HepG2 (cell line): ENCODE results near the gene MXI1. TPM values are rescaled to one million over a fixed set of nuclear protein-coding genes. Genes with fewer than 3 reads are reported as not detected.
A peak's percentile ranks its signal among the peaks of the same experiment; 100 is the strongest.

Source experiments
- GABPB1 ChIP-seq: IDR thresholded peaks from 2 replicates; pipeline ENCODE4 v1.6.1; 2016; ENCODE audit warnings: mild to moderate bottlenecking, missing genetic modification reagents, moderate library complexity, missing compliant biosample characterization
- POLR2A ChIP-seq, 2 experiments: IDR thresholded peaks; 2 replicates each; pipeline ENCODE4 v1.6.1; 2011; ENCODE audit warnings: low read depth in 2 of 2, low read length in 2 of 2, mild to moderate bottlenecking in 1 of 2, moderate library complexity in 1 of 2; ENCODE audit not compliant: insufficient read depth in 1 of 2
- POLR2G ChIP-seq: fragments of 200-400 bp; formaldehyde crosslinking; IDR thresholded peaks from 2 replicates; pipeline ENCODE4 v1.6.1; 2018; ENCODE audit warnings: mild to moderate bottlenecking, low read depth, low read length, moderate library complexity
- SIN3A ChIP-seq: IDR thresholded peaks from 2 replicates; pipeline ENCODE4 v1.6.1; 2011; ENCODE audit warnings: low read depth, mild to moderate bottlenecking, control low read depth, low read length, borderline replicate concordance
- YY1 ChIP-seq: IDR thresholded peaks from 2 replicates; pipeline ENCODE4 v1.6.1; 2011; ENCODE audit warnings: low read length, low read depth, moderate library complexity, mild to moderate bottlenecking; ENCODE audit not compliant: insufficient read depth, insufficient replicate concordance
- ZNF224 ChIP-seq: sonication (generic); formaldehyde crosslinking; IDR thresholded peaks from 2 replicates; pipeline ENCODE4 v1.5.0; 2020; ENCODE audit warnings: mild to moderate bottlenecking, missing genetic modification reagents
- ZNF430 ChIP-seq: sonication (generic); formaldehyde crosslinking; IDR thresholded peaks from 2 replicates; pipeline ENCODE4 v1.9.0; 2021; ENCODE audit warnings: mild to moderate bottlenecking, missing genetic modification reagents
- ZNF484 ChIP-seq: sonication (generic); formaldehyde crosslinking; IDR thresholded peaks from 2 replicates; pipeline ENCODE4 v1.5.1; 2020; ENCODE audit warnings: mild to moderate bottlenecking, low read depth, missing genetic modification reagents, borderline replicate concordance
- ZNF572 ChIP-seq: sonication (generic); formaldehyde crosslinking; IDR thresholded peaks from 2 replicates; pipeline ENCODE4 v1.5.1; 2020; ENCODE audit warnings: mild to moderate bottlenecking, missing genetic modification reagents
- ZNF607 ChIP-seq: sonication (generic); formaldehyde crosslinking; IDR thresholded peaks from 2 replicates; pipeline ENCODE4 v1.5.1; 2020; ENCODE audit warnings: missing genetic modification reagents, mild to moderate bottlenecking, borderline replicate concordance
- ZNF710 ChIP-seq: sonication (generic); formaldehyde crosslinking; IDR thresholded peaks from 2 replicates; pipeline ENCODE4 v1.5.0; 2020; ENCODE audit warnings: mild to moderate bottlenecking, missing genetic modification reagents, borderline replicate concordance
- polyA plus RNA-seq, 8 experiments: library from polyadenylated mRNA; depleted of rRNA in 3 of 8; stranded (reverse) in 7 of 8; unstranded in 1 of 8; fragments of >200 nt; fragmentation: Illumina TruSeq in 4 of 8; extraction: Trizol in 4 of 8; gene quantifications; 2 replicates each; pipeline versions ENCODE4 v1.2.1 to v1.2.3, GENCODE V29; 2011 to 2016; ENCODE audit warnings: low read depth in 4 of 8, missing spikeins in 1 of 8, mixed read lengths in 1 of 8; ENCODE audit not compliant: insufficient read depth in 1 of 8
- total RNA-seq, 5 experiments: library from RNA; depleted of rRNA; stranded (reverse); fragments of >200 nt; fragmentation: Illumina TruSeq; extraction: Trizol; gene quantifications; 2 replicates each; pipeline ENCODE4 v1.2.3, GENCODE V29; 2016; ENCODE audit warnings: low read depth in 1 of 5
- TF ChIP-seq, protein P1 (sequence below): IDR thresholded peaks from 2 replicates; pipeline ENCODE4 v1.6.1; 2012; ENCODE audit warnings: low read length, improper control_type of control experiment
- TF ChIP-seq, protein P2 (sequence below): IDR thresholded peaks from 2 replicates; pipeline ENCODE4 v1.4.0; 2020; ENCODE audit warnings: mild to moderate bottlenecking, missing genetic modification reagents
- TF ChIP-seq, protein P3 (sequence below): sonication (generic); formaldehyde crosslinking; IDR thresholded peaks from 2 replicates; pipeline ENCODE4 v1.5.1; 2020; ENCODE audit warnings: mild to moderate bottlenecking, missing genetic modification reagents, moderate library complexity

Gene MXI1
- total and polyA plus RNA-seq, 2 of the 13 experiments (the other 11 are each of a cell fraction or from before 2014, with no cell fraction given) = 6.6 to 22.0 TPM

DNA sequence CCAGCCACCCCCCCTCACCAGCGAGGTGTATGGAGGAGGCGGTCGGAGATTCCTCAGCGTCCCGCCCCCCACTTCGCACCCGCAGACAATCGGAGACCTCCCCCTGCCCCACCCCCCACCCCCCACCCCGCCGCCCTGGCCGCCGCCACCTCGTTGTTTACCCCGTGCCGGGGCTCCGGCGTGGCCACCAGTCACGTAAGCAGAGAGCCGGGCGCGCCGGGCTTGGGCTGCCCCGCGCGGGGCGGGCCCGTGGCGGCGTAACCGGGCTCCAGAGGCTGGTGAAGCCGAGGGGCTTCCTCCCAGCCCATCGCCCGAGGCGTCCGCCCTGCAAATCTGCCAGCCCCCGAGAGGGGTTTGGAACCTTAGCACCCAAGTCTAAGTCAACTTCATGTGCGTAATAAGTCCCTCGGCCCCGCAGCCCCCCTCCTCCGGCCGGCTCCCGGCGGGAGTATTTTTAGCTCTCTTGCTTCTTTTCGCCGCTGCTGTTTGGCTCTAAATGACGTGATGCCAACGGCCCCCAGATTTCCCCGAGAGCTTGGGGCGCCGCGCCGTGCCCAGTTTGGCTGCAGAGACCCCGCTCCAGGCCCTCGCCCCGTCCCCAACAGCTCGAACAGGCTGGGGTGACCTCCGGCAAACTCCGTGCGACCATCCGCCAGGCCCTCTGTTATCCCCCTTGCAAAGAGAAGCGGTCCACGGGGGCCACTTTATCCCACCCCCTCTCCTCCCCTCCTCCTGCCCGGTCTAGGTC is 2.7 kb downstream of the MXI1 start (continued):
- TF ChIP-seq, protein P1, sequence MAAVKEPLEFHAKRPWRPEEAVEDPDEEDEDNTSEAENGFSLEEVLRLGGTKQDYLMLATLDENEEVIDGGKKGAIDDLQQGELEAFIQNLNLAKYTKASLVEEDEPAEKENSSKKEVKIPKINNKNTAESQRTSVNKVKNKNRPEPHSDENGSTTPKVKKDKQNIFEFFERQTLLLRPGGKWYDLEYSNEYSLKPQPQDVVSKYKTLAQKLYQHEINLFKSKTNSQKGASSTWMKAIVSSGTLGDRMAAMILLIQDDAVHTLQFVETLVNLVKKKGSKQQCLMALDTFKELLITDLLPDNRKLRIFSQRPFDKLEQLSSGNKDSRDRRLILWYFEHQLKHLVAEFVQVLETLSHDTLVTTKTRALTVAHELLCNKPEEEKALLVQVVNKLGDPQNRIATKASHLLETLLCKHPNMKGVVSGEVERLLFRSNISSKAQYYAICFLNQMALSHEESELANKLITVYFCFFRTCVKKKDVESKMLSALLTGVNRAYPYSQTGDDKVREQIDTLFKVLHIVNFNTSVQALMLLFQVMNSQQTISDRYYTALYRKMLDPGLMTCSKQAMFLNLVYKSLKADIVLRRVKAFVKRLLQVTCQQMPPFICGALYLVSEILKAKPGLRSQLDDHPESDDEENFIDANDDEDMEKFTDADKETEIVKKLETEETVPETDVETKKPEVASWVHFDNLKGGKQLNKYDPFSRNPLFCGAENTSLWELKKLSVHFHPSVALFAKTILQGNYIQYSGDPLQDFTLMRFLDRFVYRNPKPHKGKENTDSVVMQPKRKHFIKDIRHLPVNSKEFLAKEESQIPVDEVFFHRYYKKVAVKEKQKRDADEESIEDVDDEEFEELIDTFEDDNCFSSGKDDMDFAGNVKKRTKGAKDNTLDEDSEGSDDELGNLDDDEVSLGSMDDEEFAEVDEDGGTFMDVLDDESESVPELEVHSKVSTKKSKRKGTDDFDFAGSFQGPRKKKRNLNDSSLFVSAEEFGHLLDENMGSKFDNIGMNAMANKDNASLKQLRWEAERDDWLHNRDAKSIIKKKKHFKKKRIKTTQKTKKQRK = no peak
- TF ChIP-seq ZNF607 (peak; percentile 33; the same call in 1 of the 2 replicates), GABPB1 (CRISPR knock-in tag) (peak; percentile 18; the same call in 1 of the 2 replicates), ZNF430 (CRISPR knock-in tag) (0 out of 2 replicates have a peak, but pooled peaks have one; percentile 47), ZNF572 (CRISPR knock-in tag) (0 out of 2 replicates have a peak, but pooled peaks have one; percentile 20), ZNF224 (CRISPR knock-in tag) (0 out of 2 replicates have a peak, but pooled peaks have one; percentile 3), POLR2A (IDR thresholded peaks at IDR 0.05; ENCODE audit: insufficient read depth in 1 of 2, low read depth in 2 of 2, low read length in 2 of 2) (0 out of 4 replicates have a peak, but pooled peaks of 1 of the 2 experiments have one; percentile 30), ZNF484 (CRISPR knock-in tag) (no peak), ZNF710 (CRISPR knock-in tag) (0 out of 2 replicates have a peak, but pooled peaks have one; percentile 5), POLR2G (0 out of 2 replicates have a peak, but pooled peaks have one; percentile 8), YY1 (peak; percentile 39), SIN3A (peak; percentile 39; the same call in 1 of the 2 replicates)
- TF ChIP-seq, protein P2, sequence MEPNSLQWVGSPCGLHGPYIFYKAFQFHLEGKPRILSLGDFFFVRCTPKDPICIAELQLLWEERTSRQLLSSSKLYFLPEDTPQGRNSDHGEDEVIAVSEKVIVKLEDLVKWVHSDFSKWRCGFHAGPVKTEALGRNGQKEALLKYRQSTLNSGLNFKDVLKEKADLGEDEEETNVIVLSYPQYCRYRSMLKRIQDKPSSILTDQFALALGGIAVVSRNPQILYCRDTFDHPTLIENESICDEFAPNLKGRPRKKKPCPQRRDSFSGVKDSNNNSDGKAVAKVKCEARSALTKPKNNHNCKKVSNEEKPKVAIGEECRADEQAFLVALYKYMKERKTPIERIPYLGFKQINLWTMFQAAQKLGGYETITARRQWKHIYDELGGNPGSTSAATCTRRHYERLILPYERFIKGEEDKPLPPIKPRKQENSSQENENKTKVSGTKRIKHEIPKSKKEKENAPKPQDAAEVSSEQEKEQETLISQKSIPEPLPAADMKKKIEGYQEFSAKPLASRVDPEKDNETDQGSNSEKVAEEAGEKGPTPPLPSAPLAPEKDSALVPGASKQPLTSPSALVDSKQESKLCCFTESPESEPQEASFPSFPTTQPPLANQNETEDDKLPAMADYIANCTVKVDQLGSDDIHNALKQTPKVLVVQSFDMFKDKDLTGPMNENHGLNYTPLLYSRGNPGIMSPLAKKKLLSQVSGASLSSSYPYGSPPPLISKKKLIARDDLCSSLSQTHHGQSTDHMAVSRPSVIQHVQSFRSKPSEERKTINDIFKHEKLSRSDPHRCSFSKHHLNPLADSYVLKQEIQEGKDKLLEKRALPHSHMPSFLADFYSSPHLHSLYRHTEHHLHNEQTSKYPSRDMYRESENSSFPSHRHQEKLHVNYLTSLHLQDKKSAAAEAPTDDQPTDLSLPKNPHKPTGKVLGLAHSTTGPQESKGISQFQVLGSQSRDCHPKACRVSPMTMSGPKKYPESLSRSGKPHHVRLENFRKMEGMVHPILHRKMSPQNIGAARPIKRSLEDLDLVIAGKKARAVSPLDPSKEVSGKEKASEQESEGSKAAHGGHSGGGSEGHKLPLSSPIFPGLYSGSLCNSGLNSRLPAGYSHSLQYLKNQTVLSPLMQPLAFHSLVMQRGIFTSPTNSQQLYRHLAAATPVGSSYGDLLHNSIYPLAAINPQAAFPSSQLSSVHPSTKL (CRISPR knock-in tag) = peak; percentile 4; the same call in 1 of the 2 replicates
- TF ChIP-seq, protein P3, sequence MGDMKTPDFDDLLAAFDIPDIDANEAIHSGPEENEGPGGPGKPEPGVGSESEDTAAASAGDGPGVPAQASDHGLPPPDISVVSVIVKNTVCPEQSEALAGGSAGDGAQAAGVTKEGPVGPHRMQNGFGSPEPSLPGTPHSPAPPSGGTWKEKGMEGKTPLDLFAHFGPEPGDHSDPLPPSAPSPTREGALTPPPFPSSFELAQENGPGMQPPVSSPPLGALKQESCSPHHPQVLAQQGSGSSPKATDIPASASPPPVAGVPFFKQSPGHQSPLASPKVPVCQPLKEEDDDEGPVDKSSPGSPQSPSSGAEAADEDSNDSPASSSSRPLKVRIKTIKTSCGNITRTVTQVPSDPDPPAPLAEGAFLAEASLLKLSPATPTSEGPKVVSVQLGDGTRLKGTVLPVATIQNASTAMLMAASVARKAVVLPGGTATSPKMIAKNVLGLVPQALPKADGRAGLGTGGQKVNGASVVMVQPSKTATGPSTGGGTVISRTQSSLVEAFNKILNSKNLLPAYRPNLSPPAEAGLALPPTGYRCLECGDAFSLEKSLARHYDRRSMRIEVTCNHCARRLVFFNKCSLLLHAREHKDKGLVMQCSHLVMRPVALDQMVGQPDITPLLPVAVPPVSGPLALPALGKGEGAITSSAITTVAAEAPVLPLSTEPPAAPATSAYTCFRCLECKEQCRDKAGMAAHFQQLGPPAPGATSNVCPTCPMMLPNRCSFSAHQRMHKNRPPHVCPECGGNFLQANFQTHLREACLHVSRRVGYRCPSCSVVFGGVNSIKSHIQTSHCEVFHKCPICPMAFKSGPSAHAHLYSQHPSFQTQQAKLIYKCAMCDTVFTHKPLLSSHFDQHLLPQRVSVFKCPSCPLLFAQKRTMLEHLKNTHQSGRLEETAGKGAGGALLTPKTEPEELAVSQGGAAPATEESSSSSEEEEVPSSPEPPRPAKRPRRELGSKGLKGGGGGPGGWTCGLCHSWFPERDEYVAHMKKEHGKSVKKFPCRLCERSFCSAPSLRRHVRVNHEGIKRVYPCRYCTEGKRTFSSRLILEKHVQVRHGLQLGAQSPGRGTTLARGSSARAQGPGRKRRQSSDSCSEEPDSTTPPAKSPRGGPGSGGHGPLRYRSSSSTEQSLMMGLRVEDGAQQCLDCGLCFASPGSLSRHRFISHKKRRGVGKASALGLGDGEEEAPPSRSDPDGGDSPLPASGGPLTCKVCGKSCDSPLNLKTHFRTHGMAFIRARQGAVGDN (CRISPR knock-in tag) = peak; percentile 17; the same call in 1 of the 2 replicates
